ENCODE results near the gene BLOC1S1. TPM values are rescaled to one million over a fixed set of nuclear protein-coding genes. Genes with fewer than 3 reads are reported as not detected.
A peak's percentile ranks its signal among the peaks of the same experiment; 100 is the strongest.

BLOC1S1 gene
- total and polyA plus RNA-seq, 9 of the 15 experiments (the other 6 are each of a cell fraction or from before 2014, with no cell fraction given) = 75.2 to 161 (median 98.8) TPM

DNA sequence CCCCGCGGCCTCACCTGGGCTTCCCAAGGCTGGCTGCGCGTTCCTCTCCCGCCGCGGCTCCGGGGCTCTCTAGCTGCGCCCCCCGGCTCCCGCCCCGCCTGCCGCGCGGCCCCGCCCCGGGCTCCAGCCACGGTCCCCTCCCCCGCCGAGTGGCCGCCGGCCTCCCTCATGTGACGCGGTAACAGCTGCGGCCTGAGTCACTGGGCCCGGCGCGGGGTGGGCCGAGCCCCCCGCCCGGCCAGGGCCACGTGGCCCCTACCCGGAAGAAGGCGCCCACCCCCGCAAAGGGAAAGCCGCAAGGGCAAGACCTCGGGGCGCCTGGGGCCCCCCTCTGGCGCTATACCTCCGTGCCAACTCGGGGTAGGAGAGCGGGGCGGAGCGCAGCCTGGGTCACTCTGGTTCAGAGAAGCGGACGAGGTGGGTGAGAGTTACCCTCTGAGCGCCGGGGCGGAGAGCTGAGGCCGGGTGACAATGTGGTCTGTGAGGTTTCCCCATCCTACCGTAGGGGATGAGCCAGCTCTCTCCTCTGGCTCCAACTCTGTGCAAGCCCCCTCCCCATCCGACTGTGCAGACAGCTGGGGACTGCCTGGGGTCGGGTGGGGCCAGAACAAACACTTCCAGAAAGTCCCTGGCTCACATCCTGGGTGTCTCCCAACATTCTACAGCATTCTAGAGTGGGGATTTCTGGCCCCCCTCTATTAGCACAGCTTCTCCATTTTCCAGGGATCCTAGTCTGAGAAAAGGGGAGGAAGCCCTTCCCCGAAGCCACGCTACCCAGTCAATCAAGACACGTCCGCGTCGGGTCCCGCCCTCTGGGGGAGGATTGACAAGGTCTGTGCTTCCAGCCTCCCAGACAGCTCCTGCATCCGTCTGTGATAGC, 13.3 kb downstream of the BLOC1S1 start, which contains the start of gene CD63 (continued):
- TF ChIP-seq, protein P1, sequence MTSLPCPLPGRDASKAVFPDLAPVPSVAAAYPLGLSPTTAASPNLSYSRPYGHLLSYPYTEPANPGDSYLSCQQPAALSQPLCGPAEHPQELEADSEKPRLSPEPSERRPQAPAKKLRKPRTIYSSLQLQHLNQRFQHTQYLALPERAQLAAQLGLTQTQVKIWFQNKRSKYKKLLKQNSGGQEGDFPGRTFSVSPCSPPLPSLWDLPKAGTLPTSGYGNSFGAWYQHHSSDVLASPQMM (CRISPR knock-in tag; IDR thresholded peaks at IDR 0.05) = no peak
- TF ChIP-seq NR2F6 (CRISPR knock-in tag; IDR thresholded peaks at IDR 0.05) (no peak), PYGO2 (tag; IDR thresholded peaks at IDR 0.05) (no peak), ZBTB17 (CRISPR knock-in tag; IDR thresholded peaks at IDR 0.05) (peak; percentile 65; the same call in 1 of the 2 replicates), SMAD2 (IDR thresholded peaks at IDR 0.05; ENCODE audit: low read depth, low read length) (no peak), ZSCAN32 (CRISPR knock-in tag; IDR thresholded peaks at IDR 0.05) (no peak), XRCC3 (IDR thresholded peaks at IDR 0.05) (no peak), TAF1 (IDR thresholded peaks at IDR 0.05; ENCODE audit: control insufficient read depth, extremely low read depth, insufficient read depth, low read length, severe bottlenecking) (peak; percentile 59), MTA1 (IDR thresholded peaks at IDR 0.05; ENCODE audit: borderline replicate concordance) (no peak; the same call in 1 of the 2 replicates), RAD51 (IDR thresholded peaks at IDR 0.05; ENCODE audit: borderline replicate concordance, low read depth) (peak; percentile 86), MYNN (IDR thresholded peaks at IDR 0.05) (no peak; the same call in 1 of the 2 replicates), MYNN (CRISPR knock-in tag; IDR thresholded peaks at IDR 0.05) (no peak), ZNF146 (CRISPR knock-in tag; IDR thresholded peaks at IDR 0.05; ENCODE audit: unreplicated experiment) (no peak), BMI1 (IDR thresholded peaks at IDR 0.05; ENCODE audit: low read length) (no peak), TCF7L2 (IDR thresholded peaks at IDR 0.05; ENCODE audit: low read depth, low read length) (no peak), TEAD1 (CRISPR knock-in tag; IDR thresholded peaks at IDR 0.05) (peak in 1 of 2 experiments; percentile 59; a peak in 2 of 4 replicates), RHOXF2B (CRISPR knock-in tag; conservative IDR thresholded peaks at IDR 0.05) (no peak), ZFP30 (CRISPR knock-in tag; IDR thresholded peaks at IDR 0.05; ENCODE audit: borderline replicate concordance) (no peak), ZKSCAN1 (IDR thresholded peaks at IDR 0.05; ENCODE audit: low read depth, low read length) (no peak), TOE1 (IDR thresholded peaks at IDR 0.05; ENCODE audit: borderline replicate concordance) (peak; percentile 71; the same call in 1 of the 2 replicates), TOE1 (CRISPR knock-in tag; IDR thresholded peaks at IDR 0.05; ENCODE audit: borderline replicate concordance, low read depth) (no peak), ZNF197 (CRISPR knock-in tag; IDR thresholded peaks at IDR 0.05; ENCODE audit: low read depth) (no peak)
- TF ChIP-seq, protein P2, sequence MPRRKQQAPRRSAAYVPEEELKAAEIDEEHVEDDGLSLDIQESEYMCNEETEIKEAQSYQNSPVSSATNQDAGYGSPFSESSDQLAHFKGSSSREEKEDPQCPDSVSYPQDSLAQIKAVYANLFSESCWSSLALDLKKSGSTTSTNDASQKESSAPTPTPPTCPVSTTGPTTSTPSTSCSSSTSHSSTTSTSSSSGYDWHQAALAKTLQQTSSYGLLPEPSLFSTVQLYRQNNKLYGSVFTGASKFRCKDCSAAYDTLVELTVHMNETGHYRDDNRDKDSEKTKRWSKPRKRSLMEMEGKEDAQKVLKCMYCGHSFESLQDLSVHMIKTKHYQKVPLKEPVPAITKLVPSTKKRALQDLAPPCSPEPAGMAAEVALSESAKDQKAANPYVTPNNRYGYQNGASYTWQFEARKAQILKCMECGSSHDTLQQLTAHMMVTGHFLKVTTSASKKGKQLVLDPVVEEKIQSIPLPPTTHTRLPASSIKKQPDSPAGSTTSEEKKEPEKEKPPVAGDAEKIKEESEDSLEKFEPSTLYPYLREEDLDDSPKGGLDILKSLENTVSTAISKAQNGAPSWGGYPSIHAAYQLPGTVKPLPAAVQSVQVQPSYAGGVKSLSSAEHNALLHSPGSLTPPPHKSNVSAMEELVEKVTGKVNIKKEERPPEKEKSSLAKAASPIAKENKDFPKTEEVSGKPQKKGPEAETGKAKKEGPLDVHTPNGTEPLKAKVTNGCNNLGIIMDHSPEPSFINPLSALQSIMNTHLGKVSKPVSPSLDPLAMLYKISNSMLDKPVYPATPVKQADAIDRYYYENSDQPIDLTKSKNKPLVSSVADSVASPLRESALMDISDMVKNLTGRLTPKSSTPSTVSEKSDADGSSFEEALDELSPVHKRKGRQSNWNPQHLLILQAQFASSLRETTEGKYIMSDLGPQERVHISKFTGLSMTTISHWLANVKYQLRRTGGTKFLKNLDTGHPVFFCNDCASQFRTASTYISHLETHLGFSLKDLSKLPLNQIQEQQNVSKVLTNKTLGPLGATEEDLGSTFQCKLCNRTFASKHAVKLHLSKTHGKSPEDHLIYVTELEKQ (CRISPR knock-in tag; IDR thresholded peaks at IDR 0.05) = 0 out of 2 replicates have a peak, but pooled peaks have one; percentile 9
- TF ChIP-seq, protein P3, sequence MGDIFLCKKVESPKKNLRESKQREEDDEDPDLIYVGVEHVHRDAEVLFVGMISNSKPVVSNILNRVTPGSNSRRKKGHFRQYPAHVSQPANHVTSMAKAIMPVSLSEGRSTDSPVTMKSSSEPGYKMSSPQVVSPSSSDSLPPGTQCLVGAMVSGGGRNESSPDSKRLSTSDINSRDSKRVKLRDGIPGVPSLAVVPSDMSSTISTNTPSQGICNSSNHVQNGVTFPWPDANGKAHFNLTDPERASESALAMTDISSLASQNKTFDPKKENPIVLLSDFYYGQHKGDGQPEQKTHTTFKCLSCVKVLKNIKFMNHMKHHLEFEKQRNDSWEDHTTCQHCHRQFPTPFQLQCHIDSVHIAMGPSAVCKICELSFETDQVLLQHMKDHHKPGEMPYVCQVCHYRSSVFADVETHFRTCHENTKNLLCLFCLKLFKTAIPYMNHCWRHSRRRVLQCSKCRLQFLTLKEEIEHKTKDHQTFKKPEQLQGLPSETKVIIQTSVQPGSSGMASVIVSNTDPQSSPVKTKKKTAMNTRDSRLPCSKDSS (IDR thresholded peaks at IDR 0.05; ENCODE audit: low read depth, partially characterized antibody) = no peak
